ENCODE results near the gene CELF4.

DNA sequence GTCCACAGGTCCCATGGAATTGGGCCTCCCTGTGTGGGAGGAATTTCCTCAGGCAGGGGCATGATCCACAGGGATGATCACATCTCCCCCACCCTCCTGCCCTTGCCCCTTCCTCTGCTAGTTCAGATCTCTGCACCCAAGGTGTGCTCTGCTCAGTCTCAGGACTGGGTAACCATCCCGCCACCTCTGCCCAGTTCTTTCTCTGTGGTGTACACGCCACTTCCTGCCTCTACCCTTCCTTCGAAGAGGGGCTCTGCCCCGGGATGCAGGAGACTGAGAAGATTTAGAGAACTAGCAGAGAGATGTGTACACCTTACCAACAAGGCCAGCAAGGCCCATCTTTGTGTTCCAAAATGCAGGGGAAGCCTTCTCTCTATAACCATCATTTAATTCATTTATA, 160.4 kb downstream of the CELF4 start:
- TF ChIP-seq EZH2 (IDR thresholded peaks at IDR 0.05; ENCODE audit: borderline replicate concordance, low read depth, low read length, severe bottlenecking) (no peak), CTCF (IDR thresholded peaks at IDR 0.05; ENCODE audit: borderline replicate concordance, extremely low read depth, low read length, poor library complexity, severe bottlenecking) (no peak)

Measured in DND-41 (cell line).